ENCODE measurements around the gene OTUB1.
"Not testable (repeated sequence)": the region's sequence is repeated elsewhere in the genome, so short reads cannot be mapped to it uniquely, and the experiment has no call there.

Gene OTUB1

GRCh38 chr11:64042301-64042700, 56.1 kb downstream of the OTUB1 start:
- DNase-seq (ENCODE audit: low read depth in 2 of 3, low spot score in 1 of 3), result no peak

DNA sequence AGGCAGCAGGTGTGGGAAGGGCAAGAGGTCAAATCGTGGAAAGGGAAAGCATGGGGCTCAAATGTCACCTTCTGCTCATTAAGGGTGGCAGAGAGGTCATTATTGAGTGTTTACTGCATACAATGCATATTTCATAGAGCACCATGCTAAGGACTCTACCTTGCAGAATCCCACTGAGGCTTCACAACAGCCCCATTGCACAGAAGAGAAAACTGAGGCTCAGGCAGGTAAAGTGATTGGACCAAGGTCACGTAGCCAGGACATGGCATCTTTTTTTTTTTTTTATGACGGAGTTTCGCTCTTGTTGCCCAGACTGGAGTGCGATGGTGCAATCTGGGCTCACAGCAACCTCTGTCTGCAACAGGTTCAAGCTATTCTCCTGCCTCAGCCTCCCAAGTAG, 57.3 kb downstream of the OTUB1 start:
- DNase-seq (ENCODE audit: low read depth in 2 of 3, low spot score in 1 of 3), result no peak

DNA sequence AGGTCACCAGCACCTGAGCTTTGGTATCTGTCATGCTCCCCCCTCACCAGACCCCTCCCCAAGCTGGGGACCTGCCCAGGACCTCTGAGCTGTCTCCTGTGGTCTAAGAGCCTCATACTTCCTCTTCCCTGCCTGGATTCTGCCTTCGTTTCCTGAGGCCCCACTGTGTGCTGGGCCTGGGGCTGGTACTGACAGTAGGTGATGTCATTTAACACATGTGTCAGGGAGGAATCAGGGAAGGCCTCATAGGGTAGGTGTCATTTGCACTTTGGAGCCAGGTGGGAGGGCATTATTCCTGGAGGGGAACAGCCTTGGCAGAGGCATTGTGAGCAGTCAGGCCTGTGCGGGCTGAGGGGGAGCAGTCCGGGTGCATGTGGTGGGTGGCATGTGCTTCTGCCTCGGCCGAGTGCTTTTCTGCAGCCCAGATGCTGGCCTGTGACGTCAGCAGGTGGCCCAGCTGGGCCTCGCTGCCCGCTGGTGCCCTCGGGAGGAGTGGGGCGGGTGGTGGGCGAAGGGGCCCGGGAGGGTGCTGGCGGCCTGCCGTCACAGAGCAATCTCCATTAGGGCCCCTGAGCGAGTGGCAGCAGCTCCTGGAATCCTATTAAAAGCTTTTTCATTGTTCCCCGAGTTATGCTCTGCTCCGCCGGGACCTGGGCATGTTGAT, 58.6 kb downstream of the OTUB1 start:
- no peak for DNase-seq (ENCODE audit: low read depth in 2 of 3, low spot score in 1 of 3)

GRCh38 chr11:64045700-64046099, 59.5 kb downstream of the OTUB1 start:
- DNase-seq (ENCODE audit: low read depth in 2 of 3, low spot score in 1 of 3), result no peak

DNA sequence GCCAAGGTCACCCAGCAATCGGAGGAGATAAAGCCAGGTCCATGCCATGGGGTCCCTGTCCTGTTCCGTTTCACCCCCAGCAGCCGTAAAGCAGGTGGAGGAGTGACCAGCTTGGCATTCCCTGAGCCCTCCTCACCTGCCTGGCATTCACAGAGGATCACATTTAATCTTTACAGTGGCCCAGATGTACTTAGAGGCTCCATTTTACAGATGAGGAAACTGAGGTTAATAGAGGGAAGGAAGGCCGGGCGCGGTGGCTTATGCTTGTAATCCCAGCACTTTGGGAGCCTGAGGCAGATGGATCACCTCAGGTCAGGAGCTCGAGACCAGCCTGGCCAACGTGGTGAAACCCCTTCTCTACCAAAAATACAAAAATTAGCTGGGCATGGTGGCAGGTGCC, 61.1 kb downstream of the OTUB1 start:
- not testable (repeated sequence) for DNase-seq (ENCODE audit: low read depth in 2 of 3, low spot score in 1 of 3)

Data from stimulated activated CD4-positive, alpha-beta T cell treated with anti-CD3 and anti-CD28 coated beads, Interleukin-12 subunit alpha, Interleukin-12 subunit beta, amount 100 ng/mL, for 48 hours (primary cell).